Measurements from ENCODE around the gene ZDHHC23.

DNA sequence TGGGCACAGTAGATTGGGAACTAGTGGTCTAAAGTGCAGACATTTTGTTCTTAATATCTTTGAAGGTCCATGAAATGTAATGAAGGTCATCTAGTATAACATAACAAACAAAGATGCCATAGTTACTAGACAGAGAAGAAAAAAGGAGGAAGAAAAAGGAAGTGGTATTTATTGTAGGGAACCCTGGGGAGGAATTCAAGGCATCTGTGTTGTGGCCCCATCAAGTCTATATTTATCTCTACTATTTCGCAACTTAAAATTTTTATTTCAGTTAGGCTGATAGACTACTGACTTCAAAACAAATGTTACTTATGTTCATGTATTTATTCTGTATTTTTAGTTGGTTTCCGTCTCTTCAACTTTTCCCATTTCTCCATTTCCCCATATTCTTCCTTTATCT, 48.9 kb upstream of the ZDHHC23 start:
- TF ChIP-seq POLR2AphosphoS5 (IDR thresholded peaks at IDR 0.05; ENCODE audit: low read depth, low read length), result no peak
- TF ChIP-seq, protein P1, sequence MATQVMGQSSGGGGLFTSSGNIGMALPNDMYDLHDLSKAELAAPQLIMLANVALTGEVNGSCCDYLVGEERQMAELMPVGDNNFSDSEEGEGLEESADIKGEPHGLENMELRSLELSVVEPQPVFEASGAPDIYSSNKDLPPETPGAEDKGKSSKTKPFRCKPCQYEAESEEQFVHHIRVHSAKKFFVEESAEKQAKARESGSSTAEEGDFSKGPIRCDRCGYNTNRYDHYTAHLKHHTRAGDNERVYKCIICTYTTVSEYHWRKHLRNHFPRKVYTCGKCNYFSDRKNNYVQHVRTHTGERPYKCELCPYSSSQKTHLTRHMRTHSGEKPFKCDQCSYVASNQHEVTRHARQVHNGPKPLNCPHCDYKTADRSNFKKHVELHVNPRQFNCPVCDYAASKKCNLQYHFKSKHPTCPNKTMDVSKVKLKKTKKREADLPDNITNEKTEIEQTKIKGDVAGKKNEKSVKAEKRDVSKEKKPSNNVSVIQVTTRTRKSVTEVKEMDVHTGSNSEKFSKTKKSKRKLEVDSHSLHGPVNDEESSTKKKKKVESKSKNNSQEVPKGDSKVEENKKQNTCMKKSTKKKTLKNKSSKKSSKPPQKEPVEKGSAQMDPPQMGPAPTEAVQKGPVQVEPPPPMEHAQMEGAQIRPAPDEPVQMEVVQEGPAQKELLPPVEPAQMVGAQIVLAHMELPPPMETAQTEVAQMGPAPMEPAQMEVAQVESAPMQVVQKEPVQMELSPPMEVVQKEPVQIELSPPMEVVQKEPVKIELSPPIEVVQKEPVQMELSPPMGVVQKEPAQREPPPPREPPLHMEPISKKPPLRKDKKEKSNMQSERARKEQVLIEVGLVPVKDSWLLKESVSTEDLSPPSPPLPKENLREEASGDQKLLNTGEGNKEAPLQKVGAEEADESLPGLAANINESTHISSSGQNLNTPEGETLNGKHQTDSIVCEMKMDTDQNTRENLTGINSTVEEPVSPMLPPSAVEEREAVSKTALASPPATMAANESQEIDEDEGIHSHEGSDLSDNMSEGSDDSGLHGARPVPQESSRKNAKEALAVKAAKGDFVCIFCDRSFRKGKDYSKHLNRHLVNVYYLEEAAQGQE (IDR thresholded peaks at IDR 0.05; ENCODE audit: insufficient read depth in 1 of 2, low read depth in 2 of 2, low read length in 2 of 2), result no peak
- TF ChIP-seq SIN3A (IDR thresholded peaks at IDR 0.05; ENCODE audit: borderline replicate concordance, insufficient read depth, low read length), result no peak
- no peak for TF ChIP-seq FOXP2 (optimal IDR thresholded peaks at IDR 0.05; ENCODE audit: borderline replicate concordance, extremely low read depth, extremely low read length, insufficient read depth)

All from PFSK-1 (cell line).